GM19397 (cell line): ENCODE results near the gene TPK1.
A peak's percentile ranks its signal among the peaks of the same experiment; 100 is the strongest.

Source experiments
- ATAC-seq: cut with Tn5 transposase; IDR thresholded peaks from one replicate; pipeline ENCODE4 v1.9.1; 2021; ENCODE audit warnings: mild to moderate bottlenecking, moderate library complexity; ENCODE audit not compliant: unreplicated experiment

The TPK1 gene

GRCh38 chr7:144534655-144535395 is 301.0 kb downstream of the TPK1 start:
- ATAC-seq = no peak

- ATAC-seq = no peak
These were observed 301.7 kb downstream of the TPK1 start for GRCh38 chr7:144534196-144534595.

- ATAC-seq = no peak
These were observed 304.7 kb downstream of the TPK1 start for GRCh38 chr7:144531181-144531580.

- peak; percentile 95 for ATAC-seq
These were observed 306.5 kb downstream of the TPK1 start for GRCh38 chr7:144529269-144529926.

- no peak for ATAC-seq
These were observed 307.3 kb downstream of the TPK1 start for GRCh38 chr7:144528536-144529045.

- ATAC-seq = no peak
These were observed 308.8 kb downstream of the TPK1 start for GRCh38 chr7:144527051-144527471.

- ATAC-seq = no peak
These were observed 309.9 kb downstream of the TPK1 start for GRCh38 chr7:144525956-144526355.

GRCh38 chr7:144524271-144524670 is 311.6 kb downstream of the TPK1 start:
- ATAC-seq = no peak

GRCh38 chr7:144523621-144524020 is 312.2 kb downstream of the TPK1 start:
- ATAC-seq = no peak

GRCh38 chr7:144519925-144520324 is 315.9 kb downstream of the TPK1 start:
- ATAC-seq = no peak

- ATAC-seq = no peak
These were observed 317.5 kb downstream of the TPK1 start for GRCh38 chr7:144518360-144518759.

- no peak for ATAC-seq
These were observed 318.1 kb downstream of the TPK1 start for GRCh38 chr7:144517749-144518148.

GRCh38 chr7:144516729-144517525 is 318.9 kb downstream of the TPK1 start:
- no peak for ATAC-seq

GRCh38 chr7:144513334-144513733 is 322.5 kb downstream of the TPK1 start:
- no peak for ATAC-seq

GRCh38 chr7:144510621-144511020 is 325.2 kb downstream of the TPK1 start:
- ATAC-seq = no peak

- peak; percentile 48 for ATAC-seq
These were observed 327.2 kb downstream of the TPK1 start for GRCh38 chr7:144508702-144509101.

- no peak for ATAC-seq
These were observed 332.6 kb downstream of the TPK1 start for GRCh38 chr7:144503215-144503614.

GRCh38 chr7:144500225-144500624 is 335.6 kb downstream of the TPK1 start:
- ATAC-seq = no peak

- ATAC-seq = no peak
These were observed 338.6 kb downstream of the TPK1 start for GRCh38 chr7:144497282-144497681.

GRCh38 chr7:144494355-144494754 is 341.5 kb downstream of the TPK1 start:
- ATAC-seq = no peak

GRCh38 chr7:144489504-144489903 is 346.3 kb downstream of the TPK1 start:
- ATAC-seq = no peak
